Measurements from ENCODE around the gene ARHGEF12. TPM values are rescaled to one million over a fixed set of nuclear protein-coding genes. Genes with fewer than 3 reads are reported as not detected.

Gene ARHGEF12
- total RNA-seq, 1 donor from 2014 or later: 40.8 TPM

DNA sequence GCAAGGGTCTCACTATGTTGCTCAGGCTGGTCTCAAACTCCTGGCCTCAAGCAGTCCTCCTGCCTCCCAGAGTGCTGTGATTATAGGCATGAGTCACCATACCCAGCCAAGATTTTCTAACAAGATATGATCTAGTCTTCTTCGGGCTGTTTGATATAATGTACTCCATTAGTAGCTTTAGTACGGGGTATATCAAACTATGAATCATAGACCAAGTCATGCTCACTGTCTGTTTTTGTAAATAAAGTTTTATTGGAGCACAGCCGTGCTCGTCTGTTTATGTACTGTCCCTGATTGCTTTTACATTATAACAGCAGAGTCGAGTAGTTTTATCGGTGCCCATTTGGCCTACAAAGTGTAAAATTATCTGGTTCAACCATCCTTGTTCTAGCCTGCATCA is 131.4 kb downstream of the ARHGEF12 start:
- Mint-ChIP-seq H3K27ac (ENCODE audit: unreplicated experiment) (no peak overlapping the region), H3K4me3 (ENCODE audit: unreplicated experiment) (no peak overlapping the region), H3K36me3 (ENCODE audit: unreplicated experiment) (no peaks in the 10 kb centered on the region), H3K27me3 (ENCODE audit: unreplicated experiment) (no peaks in the 10 kb centered on the region), H3K9me3 (ENCODE audit: unreplicated experiment) (no peaks in the 10 kb centered on the region), H3K4me1 (ENCODE audit: low read depth, unreplicated experiment) (no peaks in the 10 kb centered on the region)
- TF ChIP-seq, protein P1, sequence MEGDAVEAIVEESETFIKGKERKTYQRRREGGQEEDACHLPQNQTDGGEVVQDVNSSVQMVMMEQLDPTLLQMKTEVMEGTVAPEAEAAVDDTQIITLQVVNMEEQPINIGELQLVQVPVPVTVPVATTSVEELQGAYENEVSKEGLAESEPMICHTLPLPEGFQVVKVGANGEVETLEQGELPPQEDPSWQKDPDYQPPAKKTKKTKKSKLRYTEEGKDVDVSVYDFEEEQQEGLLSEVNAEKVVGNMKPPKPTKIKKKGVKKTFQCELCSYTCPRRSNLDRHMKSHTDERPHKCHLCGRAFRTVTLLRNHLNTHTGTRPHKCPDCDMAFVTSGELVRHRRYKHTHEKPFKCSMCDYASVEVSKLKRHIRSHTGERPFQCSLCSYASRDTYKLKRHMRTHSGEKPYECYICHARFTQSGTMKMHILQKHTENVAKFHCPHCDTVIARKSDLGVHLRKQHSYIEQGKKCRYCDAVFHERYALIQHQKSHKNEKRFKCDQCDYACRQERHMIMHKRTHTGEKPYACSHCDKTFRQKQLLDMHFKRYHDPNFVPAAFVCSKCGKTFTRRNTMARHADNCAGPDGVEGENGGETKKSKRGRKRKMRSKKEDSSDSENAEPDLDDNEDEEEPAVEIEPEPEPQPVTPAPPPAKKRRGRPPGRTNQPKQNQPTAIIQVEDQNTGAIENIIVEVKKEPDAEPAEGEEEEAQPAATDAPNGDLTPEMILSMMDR (IDR thresholded peaks at IDR 0.05; ENCODE audit: partially characterized antibody, unreplicated experiment): no peak
- DNase-seq: no peak

DNA sequence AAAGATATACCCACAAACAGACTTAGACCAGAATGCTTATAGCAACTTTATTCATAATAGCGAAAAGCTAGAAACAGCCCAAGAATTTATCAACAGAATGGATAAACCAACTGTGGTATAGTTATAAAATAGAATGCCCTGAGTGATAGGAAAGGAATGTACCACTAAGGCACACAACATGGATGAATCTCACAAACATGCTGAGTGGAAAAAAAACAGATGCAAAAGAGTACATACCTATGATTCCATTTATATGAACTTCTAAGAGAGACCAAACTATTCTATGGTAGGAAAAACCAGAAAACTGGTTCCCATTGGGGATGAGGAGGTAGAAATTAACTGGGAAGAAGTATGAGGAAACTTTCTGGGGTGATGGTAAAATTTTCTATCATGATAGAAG is 134.9 kb downstream of the ARHGEF12 start:
- H3K4me3 Mint-ChIP-seq (ENCODE audit: unreplicated experiment): no peak overlapping the region
- H3K27me3 Mint-ChIP-seq (ENCODE audit: unreplicated experiment): no peaks in the 10 kb centered on the region
- TF ChIP-seq, protein P1 (IDR thresholded peaks at IDR 0.05; ENCODE audit: partially characterized antibody, unreplicated experiment): no peak
- H3K4me1 Mint-ChIP-seq (ENCODE audit: low read depth, unreplicated experiment): no peaks in the 10 kb centered on the region
- no peak for DNase-seq
- H3K9me3 Mint-ChIP-seq (ENCODE audit: unreplicated experiment): no peaks in the 10 kb centered on the region
- H3K27ac Mint-ChIP-seq (ENCODE audit: unreplicated experiment): no peak overlapping the region
- no peaks in the 10 kb centered on the region for H3K36me3 Mint-ChIP-seq (ENCODE audit: unreplicated experiment)

DNA sequence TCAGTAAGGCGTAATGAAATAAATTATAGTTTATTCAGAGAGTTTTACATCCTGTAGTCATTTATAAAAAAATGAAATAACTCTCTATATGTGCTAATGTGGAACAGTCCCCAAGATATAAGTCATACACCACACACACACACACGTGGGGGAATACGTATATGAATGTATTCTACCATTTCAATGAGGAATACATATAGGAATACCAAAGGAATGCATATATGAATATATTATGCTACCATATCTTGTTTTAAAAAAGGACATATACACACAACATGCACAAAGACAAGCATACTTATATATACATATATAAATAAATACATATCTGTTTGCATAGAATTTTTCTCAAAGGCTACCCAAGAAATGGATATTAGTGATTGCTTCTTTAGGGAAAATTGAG is 135.8 kb downstream of the ARHGEF12 start:
- Mint-ChIP-seq H3K4me1 (ENCODE audit: low read depth, unreplicated experiment) (no peaks in the 10 kb centered on the region), H3K27ac (ENCODE audit: unreplicated experiment) (no peak overlapping the region), H3K36me3 (ENCODE audit: unreplicated experiment) (no peaks in the 10 kb centered on the region), H3K4me3 (ENCODE audit: unreplicated experiment) (no peak overlapping the region), H3K9me3 (ENCODE audit: unreplicated experiment) (no peaks in the 10 kb centered on the region), H3K27me3 (ENCODE audit: unreplicated experiment) (no peaks in the 10 kb centered on the region)
- no peak for DNase-seq
- TF ChIP-seq, protein P1 (IDR thresholded peaks at IDR 0.05; ENCODE audit: partially characterized antibody, unreplicated experiment): no peak

DNA sequence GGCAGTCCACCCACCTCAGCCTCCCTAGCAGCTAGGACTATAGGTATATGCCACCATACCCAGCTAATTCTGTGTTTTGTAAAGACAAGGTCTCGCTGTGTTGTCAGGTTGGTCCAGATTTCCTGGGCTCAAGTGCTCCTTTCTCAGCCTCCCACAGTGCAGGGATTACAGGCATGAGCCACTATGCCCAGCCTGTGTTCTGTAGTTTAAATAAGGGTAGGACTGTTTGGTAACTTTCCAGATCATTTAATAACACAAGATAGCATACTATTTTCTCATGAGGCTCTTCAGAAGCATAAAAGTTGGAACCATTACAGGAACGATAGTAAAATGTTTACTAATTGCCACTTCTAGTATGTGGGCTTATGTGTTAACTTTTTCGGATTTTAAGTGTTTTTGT is 137.3 kb downstream of the ARHGEF12 start:
- H3K27me3 Mint-ChIP-seq (ENCODE audit: unreplicated experiment): no peaks in the 10 kb centered on the region
- no peaks in the 10 kb centered on the region for H3K9me3 Mint-ChIP-seq (ENCODE audit: unreplicated experiment)
- H3K4me3 Mint-ChIP-seq (ENCODE audit: unreplicated experiment): no peak overlapping the region
- TF ChIP-seq, protein P1 (IDR thresholded peaks at IDR 0.05; ENCODE audit: partially characterized antibody, unreplicated experiment): no peak
- no peak for DNase-seq
- no peak overlapping the region for H3K27ac Mint-ChIP-seq (ENCODE audit: unreplicated experiment)
- no peaks in the 10 kb centered on the region for H3K4me1 Mint-ChIP-seq (ENCODE audit: low read depth, unreplicated experiment)
- no peaks in the 10 kb centered on the region for H3K36me3 Mint-ChIP-seq (ENCODE audit: unreplicated experiment)

DNA sequence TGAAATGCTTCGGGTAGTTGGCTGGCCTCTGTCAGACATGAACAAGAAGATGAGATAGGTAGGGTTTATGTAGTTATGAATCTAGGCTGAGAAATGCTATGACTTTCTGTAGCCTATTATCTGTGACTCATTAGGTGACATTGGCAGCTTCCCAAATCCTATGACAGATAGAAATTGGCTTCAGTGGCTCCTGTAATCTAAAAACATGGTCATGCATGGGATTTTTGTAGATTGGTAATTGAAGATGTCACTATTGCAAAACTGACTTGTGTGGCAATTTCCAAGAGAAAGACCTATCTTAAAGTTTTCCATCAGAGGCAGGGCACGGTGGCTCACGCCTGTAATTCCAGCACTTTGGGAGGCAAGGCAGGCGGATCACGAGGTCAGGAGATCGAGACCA is 145.9 kb downstream of the ARHGEF12 start:
- Mint-ChIP-seq H3K9me3 (ENCODE audit: unreplicated experiment) (no peaks in the 10 kb centered on the region), H3K36me3 (ENCODE audit: unreplicated experiment) (peaks cover 6% of the 10 kb centered on the region), H3K27me3 (ENCODE audit: unreplicated experiment) (no peaks in the 10 kb centered on the region), H3K4me3 (ENCODE audit: unreplicated experiment) (no peak overlapping the region), H3K27ac (ENCODE audit: unreplicated experiment) (no peak overlapping the region), H3K4me1 (ENCODE audit: low read depth, unreplicated experiment) (peaks cover 2% of the 10 kb centered on the region)
- TF ChIP-seq, protein P1 (IDR thresholded peaks at IDR 0.05; ENCODE audit: partially characterized antibody, unreplicated experiment): no peak
- DNase-seq: no peak

Measured in glutamatergic neuron (in vitro differentiated cells).